Stomach smooth muscle (tissue), 2 donors: ENCODE results near the gene PLCL2.

Source experiments
- H3K27ac ChIP-seq: one replicate; pipeline ENCODE4 v1.7.0; 2013; ENCODE audit warnings: mild to moderate bottlenecking, low read length, inconsistent platforms
- H3K27me3 ChIP-seq, 2 donors: one replicate each; pipeline ENCODE4 v1.7.0; 2013; ENCODE audit warnings: low read length in 2 of 2; ENCODE audit not compliant: insufficient read depth in 2 of 2, control insufficient read depth in 1 of 2
- H3K36me3 ChIP-seq, 2 donors: one replicate each; pipeline ENCODE4 v1.7.0; 2013; ENCODE audit warnings: low read length in 2 of 2; ENCODE audit not compliant: control insufficient read depth in 2 of 2, insufficient read depth in 2 of 2
- H3K4me1 ChIP-seq: one replicate; pipeline ENCODE4 v1.7.0; 2013; ENCODE audit warnings: low read length; ENCODE audit not compliant: control insufficient read depth, insufficient read depth
- H3K4me3 ChIP-seq, 2 donors: one replicate each; pipeline ENCODE4 v1.7.0; 2013; ENCODE audit warnings: low read length in 2 of 2
- H3K9ac ChIP-seq, 2 donors: one replicate each; pipeline ENCODE4 v1.7.0; 2013; ENCODE audit warnings: low read length in 2 of 2, mild to moderate bottlenecking in 1 of 2
- H3K9me3 ChIP-seq, 2 donors: one replicate each; pipeline ENCODE4 v1.7.0; 2013; ENCODE audit warnings: low read length in 2 of 2; ENCODE audit not compliant: control insufficient read depth in 2 of 2
- donor health status: healthy.
- donor health status: Pancreatic carcinoma.

Gene PLCL2

GRCh38 chr3:16908016-16908807 lies 23.5 kb downstream of the PLCL2 start:
- H3K9me3 ChIP-seq, result no peaks in the 10 kb centered on the region
- H3K27ac ChIP-seq, result no peak overlapping the region
- no peaks in the 10 kb centered on the region for H3K36me3 ChIP-seq
- no peaks in the 10 kb centered on the region for H3K27me3 ChIP-seq
- H3K4me3 ChIP-seq, result no peak overlapping the region
- no peak overlapping the region for H3K9ac ChIP-seq
- H3K4me1 ChIP-seq, result peaks cover 6% of the 10 kb centered on the region

- peaks cover 6% of the 10 kb centered on the region for H3K4me1 ChIP-seq
- no peaks in the 10 kb centered on the region for H3K27me3 ChIP-seq
- H3K9ac ChIP-seq, result no peak overlapping the region
- no peaks in the 10 kb centered on the region for H3K9me3 ChIP-seq
- no peaks in the 10 kb centered on the region for H3K36me3 ChIP-seq
- no peak overlapping the region for H3K4me3 ChIP-seq
- no peak overlapping the region for H3K27ac ChIP-seq
These were observed 24.1 kb downstream of the PLCL2 start for GRCh38 chr3:16908896-16909295.

GRCh38 chr3:16909802-16910201 lies 25.0 kb downstream of the PLCL2 start:
- H3K27me3 ChIP-seq, result no peaks in the 10 kb centered on the region
- peaks cover 5% of the 10 kb centered on the region for H3K4me1 ChIP-seq
- no peaks in the 10 kb centered on the region for H3K9me3 ChIP-seq
- H3K36me3 ChIP-seq, result no peaks in the 10 kb centered on the region
- H3K4me3 ChIP-seq, result no peak overlapping the region
- H3K27ac ChIP-seq, result no peak overlapping the region
- H3K9ac ChIP-seq, result no peak overlapping the region

- peaks cover 5% of the 10 kb centered on the region for H3K4me1 ChIP-seq
- no peaks in the 10 kb centered on the region for H3K36me3 ChIP-seq
These were observed 25.5 kb downstream of the PLCL2 start for GRCh38 chr3:16910207-16910606.

GRCh38 chr3:16911916-16912315 lies 27.2 kb downstream of the PLCL2 start:
- Histone ChIP-seq H3K27ac (no peak overlapping the region), H3K4me3 (no peak overlapping the region), H3K9ac (no peak overlapping the region), H3K36me3 (no peaks in the 10 kb centered on the region), H3K4me1 (no peaks in the 10 kb centered on the region), H3K9me3 (no peaks in the 10 kb centered on the region), H3K27me3 (no peaks in the 10 kb centered on the region)

More at GRCh38 chr3:16910207-16910606, 25.5 kb downstream of the PLCL2 start:
- H3K9me3 ChIP-seq, result no peaks in the 10 kb centered on the region
- no peaks in the 10 kb centered on the region for H3K27me3 ChIP-seq
- no peak overlapping the region for H3K4me3 ChIP-seq
- H3K27ac ChIP-seq, result no peak overlapping the region
- no peak overlapping the region for H3K9ac ChIP-seq

GRCh38 chr3:16912400-16913263 lies 27.9 kb downstream of the PLCL2 start:
- H3K27ac ChIP-seq, result no peak overlapping the region
- H3K4me3 ChIP-seq, result no peak overlapping the region

GRCh38 chr3:16913264-16913580 lies 28.5 kb downstream of the PLCL2 start:
- no peak overlapping the region for H3K4me3 ChIP-seq
- H3K27me3 ChIP-seq, result no peaks in the 10 kb centered on the region
- no peak overlapping the region for H3K9ac ChIP-seq
- H3K4me1 ChIP-seq, result no peaks in the 10 kb centered on the region
- H3K9me3 ChIP-seq, result no peaks in the 10 kb centered on the region
- no peaks in the 10 kb centered on the region for H3K36me3 ChIP-seq
- no peak overlapping the region for H3K27ac ChIP-seq

More at GRCh38 chr3:16912400-16913263, 27.9 kb downstream of the PLCL2 start:
- Histone ChIP-seq H3K4me1 (no peaks in the 10 kb centered on the region), H3K27me3 (no peaks in the 10 kb centered on the region), H3K9me3 (no peaks in the 10 kb centered on the region), H3K9ac (no peak overlapping the region), H3K36me3 (no peaks in the 10 kb centered on the region)

GRCh38 chr3:16916840-16917239 lies 32.1 kb downstream of the PLCL2 start:
- Histone ChIP-seq H3K36me3 (no peaks in the 10 kb centered on the region), H3K9me3 (no peaks in the 10 kb centered on the region), H3K4me3 (no peak overlapping the region), H3K9ac (no peak overlapping the region), H3K4me1 (no peaks in the 10 kb centered on the region), H3K27ac (no peak overlapping the region), H3K27me3 (no peaks in the 10 kb centered on the region)

- H3K9ac ChIP-seq, result no peak overlapping the region
- no peaks in the 10 kb centered on the region for H3K27me3 ChIP-seq
- no peaks in the 10 kb centered on the region for H3K36me3 ChIP-seq
- no peak overlapping the region for H3K27ac ChIP-seq
- H3K4me1 ChIP-seq, result no peaks in the 10 kb centered on the region
- H3K9me3 ChIP-seq, result no peaks in the 10 kb centered on the region
- H3K4me3 ChIP-seq, result no peak overlapping the region
These were observed 32.6 kb downstream of the PLCL2 start for GRCh38 chr3:16917256-16917935.

GRCh38 chr3:16917980-16918682 lies 33.4 kb downstream of the PLCL2 start:
- Histone ChIP-seq H3K9me3 (no peaks in the 10 kb centered on the region), H3K9ac (no peak overlapping the region), H3K4me1 (no peaks in the 10 kb centered on the region), H3K27me3 (no peaks in the 10 kb centered on the region), H3K36me3 (no peaks in the 10 kb centered on the region), H3K27ac (no peak overlapping the region), H3K4me3 (no peak overlapping the region)
